ENCODE measurements around the gene UAP1L1. TPM values are rescaled to one million over a fixed set of nuclear protein-coding genes. Genes with fewer than 3 reads are reported as not detected.

Gene UAP1L1
- total and polyA plus RNA-seq, 11 donors, result 3.9 to 15.1 (median 9.4) TPM

DNA sequence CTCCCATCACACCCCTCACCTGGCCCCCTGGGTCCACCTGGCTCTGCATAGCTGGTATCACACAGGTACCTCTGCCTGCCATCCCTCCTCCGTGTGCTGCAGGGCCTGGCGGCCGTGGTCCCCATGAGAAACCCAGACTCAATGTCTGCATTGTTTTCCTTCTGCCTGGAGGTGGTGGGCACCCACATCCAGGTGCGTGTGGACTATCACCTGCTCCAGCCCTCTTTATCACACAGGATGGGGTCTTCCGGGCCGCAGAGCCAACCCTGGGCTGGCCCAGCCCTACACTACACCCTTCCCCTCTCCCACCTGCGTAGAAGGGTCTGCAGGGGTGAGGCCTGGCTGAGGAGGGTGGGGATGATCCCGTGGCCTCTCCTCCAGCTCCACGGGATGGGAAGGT, 38.4 kb upstream of the UAP1L1 start:
- intact Hi-C loops (cut with DNase I), result loop anchor here in 3 of 10 donors (5.0 to 10.0 kb wide), 3 partner anchors 92 to 194 kb away; partner anchors contain the start of genes PHPT1 (in 3 of the 3), AJM1 (in 2 of the 3) and C8G (in 1 of the 3)
- 88 to 94% (median 90%) methylated on average over 8 to 9 of the region's 9 CpGs for WGBS, 4 donors
- H3K4me1 ChIP-seq, result peaks cover 2 to 44% (median 26%) of the 10 kb centered on the region in 12 donors
- ATAC-seq, result no peak
- no peak for TF ChIP-seq POLR2A (IDR thresholded peaks at IDR 0.05)
- TF ChIP-seq, protein P1, sequence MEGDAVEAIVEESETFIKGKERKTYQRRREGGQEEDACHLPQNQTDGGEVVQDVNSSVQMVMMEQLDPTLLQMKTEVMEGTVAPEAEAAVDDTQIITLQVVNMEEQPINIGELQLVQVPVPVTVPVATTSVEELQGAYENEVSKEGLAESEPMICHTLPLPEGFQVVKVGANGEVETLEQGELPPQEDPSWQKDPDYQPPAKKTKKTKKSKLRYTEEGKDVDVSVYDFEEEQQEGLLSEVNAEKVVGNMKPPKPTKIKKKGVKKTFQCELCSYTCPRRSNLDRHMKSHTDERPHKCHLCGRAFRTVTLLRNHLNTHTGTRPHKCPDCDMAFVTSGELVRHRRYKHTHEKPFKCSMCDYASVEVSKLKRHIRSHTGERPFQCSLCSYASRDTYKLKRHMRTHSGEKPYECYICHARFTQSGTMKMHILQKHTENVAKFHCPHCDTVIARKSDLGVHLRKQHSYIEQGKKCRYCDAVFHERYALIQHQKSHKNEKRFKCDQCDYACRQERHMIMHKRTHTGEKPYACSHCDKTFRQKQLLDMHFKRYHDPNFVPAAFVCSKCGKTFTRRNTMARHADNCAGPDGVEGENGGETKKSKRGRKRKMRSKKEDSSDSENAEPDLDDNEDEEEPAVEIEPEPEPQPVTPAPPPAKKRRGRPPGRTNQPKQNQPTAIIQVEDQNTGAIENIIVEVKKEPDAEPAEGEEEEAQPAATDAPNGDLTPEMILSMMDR (IDR thresholded peaks at IDR 0.05), result no peak
- no peak for DNase-seq
- H3K4me3 ChIP-seq, result no peak overlapping the region
- peaks cover 0 to 3% (median 0%) of the 10 kb centered on the region in 9 donors for H3K27me3 ChIP-seq
- no peak overlapping the region for H3K27ac ChIP-seq
- peaks cover 0 to 49% (median 38%) of the 10 kb centered on the region in 9 donors for H3K36me3 ChIP-seq
- no peaks in the 10 kb centered on the region for H3K9me3 ChIP-seq

DNA sequence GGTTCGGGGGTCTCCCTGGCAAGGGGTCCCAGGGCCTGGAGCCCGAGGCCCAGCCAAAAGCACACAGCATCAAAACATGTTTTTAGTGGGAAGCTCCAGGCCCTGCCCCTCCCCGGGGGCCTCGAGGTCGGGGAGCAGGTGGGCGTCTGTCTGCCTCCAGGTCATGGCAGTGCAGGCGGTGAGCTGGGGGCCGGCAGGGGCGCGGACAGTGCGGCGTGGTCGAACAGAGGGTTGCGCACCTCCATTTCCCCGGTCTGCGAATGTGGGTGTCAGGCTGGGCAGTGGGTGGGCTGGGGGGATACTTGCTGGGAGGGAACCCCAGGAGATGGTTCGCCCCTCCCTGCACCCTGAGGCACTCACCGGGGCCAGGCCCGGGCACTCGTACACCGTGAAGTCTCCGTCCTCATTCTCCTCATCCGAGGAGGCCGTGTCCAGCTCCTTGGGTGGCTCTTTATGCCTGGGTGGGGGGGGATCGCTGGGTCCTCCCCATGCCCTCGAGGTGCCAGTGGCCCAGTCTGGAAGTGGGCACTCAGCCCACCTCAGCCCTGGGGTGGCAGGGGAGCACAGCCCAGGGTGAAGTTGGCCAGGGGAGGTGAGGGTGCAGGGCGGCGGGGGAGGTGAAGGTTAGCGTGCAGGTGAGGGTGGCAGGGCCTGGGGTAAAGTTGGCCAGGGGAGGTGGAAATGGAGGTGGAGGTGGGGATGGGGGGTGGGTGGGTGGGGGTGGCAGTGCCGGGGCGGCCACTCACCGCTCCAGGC, 37.5 kb upstream of the UAP1L1 start:
- H3K36me3 ChIP-seq, result peaks cover 0 to 49% (median 38%) of the 10 kb centered on the region in 9 donors

DNA sequence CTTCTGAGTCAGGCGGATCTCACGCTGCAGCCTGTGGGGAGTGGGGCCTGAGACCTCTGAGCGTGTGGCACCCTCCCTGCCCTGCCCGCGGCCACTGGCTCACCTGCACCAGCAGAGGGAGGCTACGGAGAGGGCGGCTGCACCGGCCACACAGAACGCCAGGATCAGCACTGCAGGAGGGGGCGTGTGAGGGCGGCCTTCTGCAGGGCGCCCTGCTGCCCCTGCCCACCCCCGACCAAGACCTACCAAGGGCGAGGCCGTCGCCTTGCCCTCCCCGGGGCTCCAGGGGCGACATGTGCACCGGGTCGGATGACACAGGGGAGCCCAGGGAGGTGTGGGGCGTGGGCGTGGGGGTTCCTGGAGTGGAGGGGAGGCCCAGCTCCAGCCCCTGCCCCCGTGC, 36.7 kb upstream of the UAP1L1 start:
- H3K4me3 ChIP-seq, result no peak overlapping the region
- WGBS, 4 donors, result 87 to 95% (median 91%) methylated on average over 14 to 23 of the region's 23 CpGs
- DNase-seq, result no peak

More for the DNA sequence above, 37.5 kb upstream of the UAP1L1 start:
- no peak for DNase-seq
- ATAC-seq, result no peak
- Histone ChIP-seq H3K4me3 (no peak overlapping the region), H3K27ac (no peak overlapping the region), H3K9me3 (no peaks in the 10 kb centered on the region), H3K27me3 (peaks cover 0 to 5% (median 0%) of the 10 kb centered on the region in 9 donors), H3K4me1 (peaks cover 0 to 47% (median 31%) of the 10 kb centered on the region in 12 donors)
- TF ChIP-seq, protein P1 (IDR thresholded peaks at IDR 0.05), result no peak
- no peak for TF ChIP-seq POLR2A (IDR thresholded peaks at IDR 0.05)
- intact Hi-C loops (cut with DNase I), result loop anchor here in 3 of 10 donors (5.0 to 10.0 kb wide), 3 partner anchors 92 to 195 kb away; partner anchors contain the start of genes PHPT1 (in 3 of the 3), AJM1 (in 2 of the 3) and C8G (in 1 of the 3)
- 93 to 96% (median 94%) methylated on average over 29 to 32 of the region's 32 CpGs for WGBS, 4 donors

More for the DNA sequence above, 36.7 kb upstream of the UAP1L1 start:
- no peak for TF ChIP-seq POLR2A (IDR thresholded peaks at IDR 0.05)
- TF ChIP-seq, protein P1 (IDR thresholded peaks at IDR 0.05), result no peak
- Histone ChIP-seq H3K9me3 (no peaks in the 10 kb centered on the region), H3K4me1 (peaks cover 0 to 46% (median 30%) of the 10 kb centered on the region in 12 donors), H3K27me3 (peaks cover 0 to 11% (median 0%) of the 10 kb centered on the region in 9 donors), H3K36me3 (peaks cover 0 to 49% (median 38%) of the 10 kb centered on the region in 9 donors), H3K27ac (peak overlapping the region in 3 of 12 donors; percentile 17 to 76 (median 34))
- no peak for ATAC-seq
- intact Hi-C loops (cut with DNase I), result no loop called here
